HG02870 (cell line): Measurements from ENCODE around the gene LTBP4.
"Not testable (repeated sequence)": the region's sequence is repeated elsewhere in the genome, so short reads cannot be mapped to it uniquely, and the experiment has no call there.

Experiments
- ATAC-seq: cut with Tn5 transposase; IDR thresholded peaks from one replicate; pipeline ENCODE4 v1.9.1; 2021; ENCODE audit warnings: mild to moderate bottlenecking, moderate library complexity; ENCODE audit not compliant: unreplicated experiment

LTBP4 gene

DNA sequence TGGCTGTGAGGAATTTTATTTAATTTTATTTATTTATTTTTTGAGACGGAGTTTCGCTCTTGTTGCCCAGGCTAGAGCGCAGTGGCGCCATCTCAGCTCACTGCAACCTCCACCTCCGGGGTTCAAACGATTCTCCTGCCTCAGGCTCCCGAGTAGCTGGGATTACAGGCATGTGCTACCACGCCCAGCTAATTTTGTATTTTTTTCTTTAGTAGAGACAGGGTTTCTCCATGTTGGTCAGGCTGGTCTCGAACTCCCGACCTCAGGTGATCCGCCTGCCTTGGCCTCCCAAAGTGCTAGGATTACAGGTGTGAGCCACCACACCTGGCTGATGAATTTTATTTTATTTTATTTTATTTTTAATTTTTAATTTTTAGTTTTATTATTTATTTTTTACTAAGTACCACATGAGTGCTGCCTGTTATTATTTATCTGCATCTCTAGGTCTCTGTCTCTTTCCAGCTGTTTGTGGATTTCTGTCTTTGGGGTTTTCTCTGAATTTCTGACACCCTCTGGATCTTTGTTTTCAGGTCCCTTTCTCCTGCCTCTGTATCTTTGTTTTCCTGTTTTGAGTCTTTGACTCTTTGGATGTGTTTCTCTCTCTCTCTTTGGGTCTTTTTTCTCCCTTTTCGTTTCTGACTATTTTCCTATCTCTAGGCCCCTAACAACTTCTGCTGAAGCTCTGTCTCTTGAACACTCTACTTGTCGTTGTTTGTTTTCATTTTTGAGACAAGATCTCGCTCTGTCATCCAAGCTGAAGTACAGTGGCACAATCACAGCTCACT is 23.4 kb downstream of the LTBP4 start:
- not testable (repeated sequence) for ATAC-seq

DNA sequence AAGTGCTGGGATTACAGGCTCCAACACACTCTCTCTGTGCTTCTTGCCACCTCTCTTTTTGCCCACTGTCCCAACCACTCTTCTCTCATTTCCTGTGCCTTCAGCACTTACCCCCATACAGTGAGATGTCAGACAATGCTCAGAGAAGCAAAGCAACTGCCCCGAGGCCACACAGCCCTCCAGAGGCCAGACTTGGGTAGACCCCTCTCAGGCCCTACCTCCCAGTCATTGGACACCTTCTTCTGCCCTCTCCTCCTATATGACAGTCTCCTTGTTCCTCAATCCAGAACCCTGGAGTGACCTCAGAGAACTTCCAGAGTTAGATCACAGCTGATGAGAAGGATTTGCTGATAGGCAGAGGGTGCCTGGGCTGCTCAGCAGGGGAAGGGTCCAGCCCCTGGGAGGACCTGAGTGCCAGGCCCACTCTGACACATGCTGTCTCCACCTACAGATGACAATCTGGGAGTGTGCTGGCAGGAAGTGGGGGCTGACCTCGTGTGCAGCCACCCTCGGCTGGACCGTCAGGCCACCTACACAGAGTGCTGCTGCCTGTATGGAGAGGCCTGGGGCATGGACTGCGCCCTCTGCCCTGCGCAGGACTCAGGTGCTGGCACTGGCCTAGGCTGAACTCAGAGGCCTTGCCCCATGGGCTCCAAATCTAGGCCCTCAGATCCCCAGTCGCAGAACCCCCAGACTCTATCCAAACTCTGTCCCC is 24.4 kb downstream of the LTBP4 start:
- no peak for ATAC-seq

DNA sequence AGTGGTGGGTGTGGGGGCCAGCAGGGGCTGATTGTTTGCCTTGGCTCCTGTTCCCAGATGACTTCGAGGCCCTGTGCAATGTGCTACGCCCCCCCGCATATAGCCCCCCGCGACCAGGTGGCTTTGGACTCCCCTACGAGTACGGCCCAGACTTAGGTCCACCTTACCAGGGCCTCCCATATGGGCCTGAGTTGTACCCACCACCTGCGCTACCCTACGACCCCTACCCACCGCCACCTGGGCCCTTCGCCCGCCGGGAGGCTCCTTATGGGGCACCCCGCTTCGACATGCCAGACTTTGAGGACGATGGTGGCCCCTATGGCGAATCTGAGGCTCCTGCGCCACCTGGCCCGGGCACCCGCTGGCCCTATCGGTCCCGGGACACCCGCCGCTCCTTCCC is 25.7 kb downstream of the LTBP4 start:
- ATAC-seq: no peak

DNA sequence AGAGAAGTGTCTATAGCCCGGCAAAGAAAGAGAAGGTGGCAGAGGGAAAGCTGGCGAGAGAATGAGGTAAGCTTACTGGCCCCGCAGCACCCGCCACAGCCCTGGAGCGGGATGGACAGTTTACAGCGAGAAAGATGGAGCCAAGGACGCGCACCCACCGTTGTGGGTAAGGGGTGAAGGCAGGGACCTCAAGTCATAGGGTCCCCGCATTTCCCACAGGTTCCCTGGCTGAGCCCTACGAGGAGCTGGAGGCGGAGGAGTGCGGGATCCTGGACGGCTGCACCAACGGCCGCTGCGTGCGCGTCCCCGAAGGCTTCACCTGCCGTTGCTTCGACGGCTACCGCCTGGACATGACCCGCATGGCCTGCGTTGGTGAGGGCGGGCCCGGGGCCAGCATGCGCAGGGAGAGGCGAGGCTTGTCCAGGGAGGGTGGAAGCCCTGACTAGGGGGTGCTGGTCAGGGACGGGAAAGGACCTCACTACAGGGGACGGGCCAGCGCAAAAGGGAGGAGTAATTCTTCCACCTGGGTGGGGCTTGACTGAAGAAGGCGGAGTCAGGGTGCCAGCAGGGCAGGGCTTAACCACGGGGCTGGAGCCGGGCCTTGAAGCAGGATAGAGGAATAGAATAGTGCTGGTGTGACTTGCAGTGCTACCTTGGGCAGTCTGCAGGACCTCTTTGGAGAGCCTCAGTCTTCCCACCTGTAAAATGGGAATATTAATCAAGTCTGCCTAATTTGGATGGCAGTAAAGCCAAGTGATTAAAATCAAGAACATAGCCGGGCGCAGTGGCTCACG is 26.5 kb downstream of the LTBP4 start:
- no peak for ATAC-seq

DNA sequence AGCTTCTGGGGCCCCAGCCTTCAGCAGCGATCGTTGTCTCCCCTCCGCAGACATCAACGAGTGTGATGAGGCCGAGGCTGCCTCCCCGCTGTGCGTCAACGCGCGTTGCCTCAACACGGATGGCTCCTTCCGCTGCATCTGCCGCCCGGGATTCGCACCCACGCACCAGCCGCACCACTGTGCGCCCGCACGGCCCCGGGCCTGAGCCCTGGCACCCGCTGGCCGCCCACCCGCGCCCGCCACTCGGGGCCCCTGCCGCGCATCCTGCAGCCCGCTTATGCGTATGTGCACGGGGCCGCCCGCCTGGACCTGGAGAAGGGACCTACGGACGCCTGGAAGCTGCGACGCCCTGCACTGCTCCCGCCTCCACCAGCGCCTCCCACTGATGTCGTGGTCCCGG is 28.2 kb downstream of the LTBP4 start:
- no peak for ATAC-seq

DNA sequence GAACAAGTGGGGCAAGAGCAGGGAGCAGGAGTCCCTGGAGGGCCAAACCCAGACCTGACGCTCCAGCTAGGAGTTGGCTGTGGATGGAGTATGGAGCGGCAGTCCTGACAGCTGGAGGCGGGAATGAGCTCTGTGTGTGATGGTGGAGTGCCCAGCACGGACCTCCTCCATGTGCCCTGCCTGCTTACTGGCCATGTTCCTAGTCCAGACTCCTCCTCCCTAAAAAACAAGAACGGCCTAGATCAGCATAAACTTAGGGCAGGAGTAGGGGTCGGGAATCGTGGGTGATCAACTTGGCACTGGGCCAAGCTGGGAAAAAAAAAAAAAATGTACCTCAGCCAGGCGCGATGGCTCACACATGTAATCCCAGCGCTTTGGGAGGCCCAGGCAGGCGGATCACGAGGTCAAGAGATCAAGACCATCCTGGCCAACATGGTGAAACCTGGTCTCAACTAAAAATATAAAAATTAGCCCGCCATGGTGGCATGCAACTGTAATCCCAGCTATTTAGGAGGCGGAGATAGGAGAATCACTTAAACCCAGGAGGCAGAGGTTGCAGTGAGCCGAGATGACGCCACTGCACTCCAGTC is 29.5 kb downstream of the LTBP4 start:
- ATAC-seq: no peak

DNA sequence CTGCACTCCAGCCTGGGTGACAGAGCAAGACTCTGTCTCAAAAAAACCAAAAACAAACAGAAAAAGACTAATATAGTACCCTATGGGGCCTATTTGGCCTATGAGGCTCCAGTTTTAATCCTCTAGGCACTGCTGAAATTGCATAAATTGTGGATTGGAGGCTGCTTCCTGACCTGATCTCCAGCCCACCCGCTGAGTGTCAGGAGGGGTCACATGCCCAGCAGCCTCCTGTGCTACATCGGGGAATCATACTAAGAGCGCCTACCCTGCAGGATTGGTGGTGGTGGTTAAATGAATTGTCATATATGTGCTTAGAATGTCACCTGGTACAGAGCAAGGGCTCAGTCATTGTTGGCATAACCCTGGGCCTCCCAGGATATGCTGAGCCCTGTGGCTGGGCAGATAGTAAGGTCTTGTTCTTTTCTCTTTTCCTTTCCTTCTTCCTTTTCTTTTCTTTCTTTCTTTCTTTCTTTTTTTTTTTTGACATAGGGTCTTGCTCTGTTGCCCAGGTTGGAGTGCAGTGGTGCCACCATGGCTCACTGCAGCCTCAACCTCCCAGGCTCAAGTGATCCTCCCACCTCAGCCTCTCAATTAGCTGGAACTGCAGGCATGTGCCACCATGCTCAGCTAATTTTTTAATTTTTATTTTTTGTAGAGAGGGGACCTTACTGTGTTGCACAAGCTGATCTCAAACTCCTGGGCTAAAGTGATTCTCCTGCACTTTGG is 31.3 kb downstream of the LTBP4 start:
- no peak for ATAC-seq

DNA sequence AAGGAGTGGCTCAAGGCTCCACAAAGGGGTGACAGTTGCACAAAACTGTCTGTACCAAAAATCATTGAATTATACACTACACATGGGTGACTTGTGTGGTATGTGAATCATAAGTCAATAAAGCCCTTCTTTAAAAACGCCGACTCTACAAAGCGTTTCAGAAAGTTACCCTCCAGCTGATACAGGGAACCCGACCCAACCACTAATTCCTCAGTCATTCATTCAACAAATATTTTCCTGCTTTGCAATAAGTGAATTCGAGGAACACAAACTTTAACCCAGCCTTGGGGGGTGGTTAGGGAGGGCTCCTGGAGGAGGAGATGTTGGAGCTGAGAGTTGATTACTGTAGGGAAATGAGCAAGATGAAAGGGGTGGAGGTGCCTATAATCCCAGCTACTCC is 32.0 kb downstream of the LTBP4 start:
- no peak for ATAC-seq

DNA sequence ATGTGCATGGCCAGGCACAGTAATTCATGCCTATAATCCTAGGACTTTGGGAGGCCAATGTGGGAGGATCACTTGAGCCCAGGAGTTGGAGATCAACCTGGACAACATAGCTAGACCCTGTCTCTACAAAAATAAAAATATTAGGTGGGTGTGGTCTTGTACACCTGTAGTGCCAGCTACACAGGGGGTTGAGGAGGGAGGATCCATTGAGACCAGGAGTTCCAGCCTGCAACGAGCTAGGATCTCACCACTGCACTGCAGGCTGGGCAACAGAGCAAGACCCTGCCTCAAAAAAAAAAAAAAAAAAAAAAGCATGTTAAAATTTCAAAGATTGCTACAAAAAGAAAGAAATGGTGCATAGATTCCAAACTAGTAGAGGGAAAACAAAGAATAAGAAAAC is 37.2 kb downstream of the LTBP4 start:
- ATAC-seq: no peak

DNA sequence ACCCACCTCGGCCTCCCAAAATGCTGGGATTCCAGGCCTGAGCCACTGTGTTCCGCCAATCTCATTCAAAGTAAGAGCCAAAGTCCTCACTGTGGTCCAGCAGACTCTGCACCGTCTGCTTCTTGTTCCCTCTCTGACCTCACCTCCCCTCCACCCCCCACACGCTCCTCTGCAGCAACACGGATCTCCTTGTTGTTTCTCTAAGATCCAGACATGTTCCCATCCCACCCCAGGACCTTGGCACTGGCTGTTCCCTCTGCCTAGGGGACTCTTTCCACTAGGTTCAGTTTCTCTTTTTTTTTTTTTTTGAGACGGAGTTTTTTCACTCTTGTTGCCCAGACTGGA is 38.4 kb downstream of the LTBP4 start:
- no peak for ATAC-seq

DNA sequence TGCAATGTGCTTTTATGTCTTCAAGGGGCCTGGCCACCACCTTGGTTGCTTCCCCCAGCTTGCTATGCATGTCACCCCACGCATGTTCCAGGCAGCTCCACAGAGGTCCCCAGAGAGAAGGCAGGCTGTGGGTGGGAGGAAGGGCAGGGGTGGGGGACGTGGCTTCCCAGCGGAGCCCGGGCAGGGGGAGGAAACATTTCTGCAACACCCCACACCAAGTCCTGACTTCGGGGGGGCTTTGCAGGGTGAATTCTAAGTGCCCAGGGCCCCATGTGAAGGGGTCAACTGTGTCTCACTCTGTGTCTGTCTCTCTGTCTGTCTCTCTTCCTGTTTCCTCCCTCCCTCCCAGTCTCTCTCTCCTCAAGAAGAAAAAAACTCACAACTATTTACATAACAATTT is 39.6 kb downstream of the LTBP4 start:
- no peak for ATAC-seq

DNA sequence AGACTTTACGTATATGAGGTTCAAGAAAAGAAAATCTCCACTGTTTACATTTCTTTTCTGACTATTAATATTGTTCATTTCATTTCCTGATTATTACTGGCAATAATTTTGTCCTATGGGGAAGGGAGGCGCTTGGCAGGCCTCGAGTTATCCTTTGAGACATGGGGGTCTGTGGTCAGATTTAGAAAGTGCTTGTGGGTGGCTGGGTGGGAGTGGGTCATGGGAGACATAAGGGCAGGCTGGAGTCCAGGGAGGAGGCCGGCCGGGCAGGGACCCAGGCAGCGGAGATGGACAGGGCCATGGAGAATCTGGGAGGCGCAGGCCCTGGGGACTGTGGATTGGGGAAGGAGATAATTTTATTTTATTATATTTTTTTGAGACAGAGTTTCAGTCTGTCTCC is 40.1 kb downstream of the LTBP4 start:
- no peak for ATAC-seq

DNA sequence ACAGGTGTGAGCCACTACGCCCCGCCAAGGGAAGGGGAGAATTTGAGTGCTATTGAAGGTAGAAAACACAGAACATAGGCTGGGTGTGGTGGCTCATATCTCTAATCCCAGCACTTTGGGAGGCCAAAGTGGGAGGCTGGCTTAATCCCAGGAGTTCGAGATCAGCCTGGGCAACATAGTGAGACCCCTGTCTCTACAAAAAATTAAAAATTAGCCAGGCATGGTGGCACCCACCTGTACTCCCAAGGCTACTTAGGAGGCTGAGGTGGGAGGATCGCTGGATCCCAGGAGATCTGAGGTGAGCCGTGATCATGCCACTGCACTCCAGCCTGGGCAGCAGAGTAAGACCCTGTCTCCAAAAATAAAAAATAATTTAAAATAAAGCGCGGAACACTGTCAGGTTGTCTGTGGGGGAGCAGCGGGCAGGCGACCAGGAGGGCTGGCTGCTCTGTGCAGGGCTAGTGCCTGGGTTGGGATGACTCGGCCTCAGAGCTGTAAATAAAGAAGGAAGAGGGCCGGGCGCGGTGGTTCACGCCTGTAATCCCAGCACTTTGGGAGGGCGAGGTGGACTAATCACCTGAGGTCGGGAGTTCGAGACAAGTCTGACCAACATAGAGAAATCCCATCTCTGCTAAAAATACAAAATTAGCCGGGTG is 41.0 kb downstream of the LTBP4 start:
- no peak for ATAC-seq

DNA sequence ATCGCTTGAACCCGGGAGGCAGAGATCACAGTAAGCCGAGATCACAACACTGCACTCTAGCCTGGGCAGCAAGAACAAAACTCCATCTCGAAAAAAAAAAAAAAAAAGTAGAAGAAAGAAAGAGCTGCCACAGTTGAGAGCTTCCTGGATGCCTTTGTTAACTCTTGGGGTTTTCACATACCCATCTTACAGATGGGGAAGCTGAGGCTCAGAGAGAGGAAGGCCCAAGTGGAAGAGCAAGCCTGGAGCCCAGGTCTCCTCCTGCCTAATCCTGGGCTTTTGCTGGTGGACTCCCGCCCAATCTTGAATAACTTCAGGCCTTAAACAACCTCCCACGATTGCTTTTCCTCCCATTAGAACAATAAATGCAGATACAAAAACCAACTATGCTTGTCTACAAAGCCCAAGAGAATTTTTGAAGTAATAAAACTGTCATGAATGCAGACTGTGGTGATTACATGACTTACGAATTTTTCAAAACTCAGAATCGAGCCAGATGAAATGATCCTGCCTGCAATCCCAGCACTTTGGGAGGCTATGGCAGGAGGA is 41.7 kb downstream of the LTBP4 start:
- no peak for ATAC-seq

DNA sequence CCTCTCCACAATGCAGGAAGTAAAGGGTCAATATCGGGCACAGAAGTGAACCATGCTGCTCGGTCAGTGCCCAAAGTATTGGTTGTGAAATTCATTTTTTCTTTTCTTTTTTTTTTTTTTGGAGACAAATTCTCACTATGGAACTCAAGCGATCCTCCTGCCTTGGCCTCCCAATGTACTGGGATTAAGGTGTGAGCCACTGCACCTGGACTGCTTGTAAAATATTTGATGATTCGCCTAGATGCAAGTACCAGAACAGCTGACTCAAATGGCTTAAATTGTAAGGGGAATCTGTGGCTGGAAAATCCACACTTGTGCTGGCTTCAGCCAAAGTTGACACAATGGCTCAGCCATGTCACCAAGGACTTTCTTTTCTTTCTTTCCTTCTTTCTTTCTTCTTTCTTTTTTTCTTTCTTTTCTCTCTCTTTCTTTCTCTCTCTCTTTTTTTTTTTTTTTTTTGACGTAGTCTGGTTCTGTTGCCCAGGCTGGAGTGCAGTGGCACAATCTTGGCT is 45.6 kb downstream of the LTBP4 start:
- no peak for ATAC-seq

DNA sequence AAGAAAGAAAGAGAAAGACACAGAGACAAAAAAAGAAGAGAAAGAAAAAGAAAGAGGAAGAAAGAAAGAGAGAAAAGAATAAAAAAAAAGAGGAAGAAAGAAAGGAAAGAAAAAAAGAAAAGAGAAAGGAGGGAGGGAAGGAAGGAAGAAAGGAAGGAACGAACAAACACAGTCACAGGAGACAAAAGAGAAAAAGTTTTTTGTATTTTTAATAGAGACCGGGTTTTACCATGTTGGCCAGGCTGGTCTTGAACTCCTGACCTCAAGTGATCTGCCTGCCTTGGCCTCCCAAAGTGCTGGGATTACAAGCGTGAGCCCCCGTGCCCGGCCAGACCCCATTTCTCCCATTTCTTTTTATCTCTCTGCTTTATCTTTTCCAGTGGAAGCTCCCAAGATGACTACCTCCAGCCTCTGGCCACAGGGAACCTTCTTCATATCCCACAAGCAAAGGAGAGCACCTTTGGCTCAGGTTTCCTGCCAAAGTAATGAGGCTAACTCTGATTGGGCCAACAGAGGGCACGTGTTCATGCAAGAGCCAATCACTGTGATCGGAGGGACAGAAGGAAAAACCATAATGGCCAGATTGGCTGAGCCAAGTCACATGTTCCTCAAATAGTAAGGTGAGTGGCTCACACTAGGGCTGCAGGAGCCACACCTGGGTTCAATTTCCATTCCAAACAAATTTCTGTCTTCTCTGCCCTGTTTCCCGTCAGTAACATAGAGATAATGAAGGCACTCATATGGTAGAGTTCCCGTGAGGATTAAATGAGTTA is 48.9 kb downstream of the LTBP4 start:
- not testable (repeated sequence) for ATAC-seq

DNA sequence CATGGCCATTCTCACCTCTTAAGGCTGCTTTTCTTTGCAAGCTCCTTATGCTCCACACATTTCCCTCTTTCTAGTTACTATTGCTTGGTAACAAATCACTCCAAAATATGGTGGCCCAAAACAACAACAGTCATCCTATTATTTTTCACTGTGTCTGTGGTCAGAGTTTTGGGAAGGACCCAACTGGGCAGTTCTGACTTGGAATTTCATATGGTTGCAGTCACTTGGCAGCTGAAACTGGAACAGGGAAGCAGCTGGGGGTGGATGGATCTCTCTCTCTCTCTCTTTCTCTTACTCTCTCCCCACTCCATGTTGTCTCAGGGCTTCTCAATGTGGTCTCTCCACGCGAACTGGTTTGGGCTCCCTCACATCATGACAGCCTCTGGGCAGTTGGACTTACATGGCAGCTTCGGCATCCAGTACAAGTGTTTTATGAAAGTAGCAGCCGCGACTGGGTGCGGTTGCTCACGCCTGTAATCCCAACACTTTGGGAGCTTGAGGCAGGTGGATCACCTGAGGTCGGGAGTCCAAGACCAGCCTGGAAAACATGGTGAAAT is 49.7 kb downstream of the LTBP4 start:
- ATAC-seq: no peak

DNA sequence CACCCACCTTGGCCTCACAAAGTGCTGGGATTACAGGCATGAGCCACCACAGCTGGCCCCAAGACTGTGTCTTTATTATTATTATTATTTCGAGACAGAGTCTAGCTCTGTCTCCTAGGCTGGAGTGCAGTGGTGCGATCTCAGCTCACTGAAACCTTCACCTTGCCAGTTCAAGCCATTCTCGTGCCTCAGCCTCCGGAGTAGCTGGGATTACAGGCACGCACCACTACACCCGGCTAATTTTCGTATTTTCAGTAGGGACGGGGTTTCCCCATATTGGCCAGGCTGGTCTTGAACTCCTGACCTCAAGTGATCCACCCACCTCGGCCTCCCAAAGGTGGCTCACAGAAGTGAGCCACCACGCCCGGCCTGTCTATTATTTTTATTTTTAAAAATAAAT is 51.1 kb downstream of the LTBP4 start:
- ATAC-seq: not testable (repeated sequence)

DNA sequence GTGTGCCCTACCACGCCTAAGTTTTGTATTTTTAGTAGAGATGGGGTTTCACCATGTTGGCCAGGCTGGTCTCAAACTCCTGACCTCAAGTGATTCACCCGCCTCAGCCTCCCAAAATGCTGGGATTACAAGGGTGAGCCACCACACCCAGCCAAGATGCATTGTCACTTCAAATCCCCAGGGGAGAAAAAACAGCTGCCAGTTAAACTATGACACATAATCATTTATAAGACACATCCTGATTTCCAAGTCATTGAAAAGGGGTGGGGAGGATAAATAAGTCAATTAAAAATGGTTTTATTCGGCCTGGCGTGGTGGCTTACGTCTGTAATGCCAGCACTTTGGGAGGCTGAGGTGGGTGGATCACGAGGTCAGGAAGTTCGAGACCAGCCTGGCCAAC is 54.5 kb downstream of the LTBP4 start:
- ATAC-seq: not testable (repeated sequence)
